MM.1S (cell line): ENCODE results near the gene GABARAPL2.

Experiments
- DNase-seq: peaks from one replicate; pipeline ENCODE4 v3.0.0-alpha.2; 2015
- H2AFZ ChIP-seq: fragments of 300-600 bp; sonication (generic); 2 replicates; pipeline ENCODE4 v1.6.0; 2016; ENCODE audit warnings: antibody characterized with exemption, low read length
- H3F3A ChIP-seq: fragments of 300-600 bp; sonication (generic); 2 replicates; pipeline ENCODE4 v1.6.1; 2016; ENCODE audit warnings: mild to moderate bottlenecking, antibody characterized with exemption, low read length, moderate library complexity, mixed read lengths; ENCODE audit not compliant: insufficient read depth
- H3K27ac ChIP-seq: fragments of 300-600 bp; sonication (generic); 2 replicates; pipeline ENCODE4 v1.5.1; 2016; ENCODE audit warnings: mild to moderate bottlenecking, low read length
- H3K27me3 ChIP-seq: fragments of 300-600 bp; sonication (generic); replicated peaks from 2 replicates; pipeline ENCODE4 v1.6.0; 2016; ENCODE audit warnings: low read length; ENCODE audit not compliant: insufficient read depth
- H3K36me3 ChIP-seq: fragments of 300-600 bp; sonication (generic); replicated peaks from 2 replicates; pipeline ENCODE4 v1.6.1; 2016; ENCODE audit warnings: mild to moderate bottlenecking, low read length, mixed read lengths; ENCODE audit not compliant: insufficient read depth
- H3K4me1 ChIP-seq: fragments of 300-600 bp; sonication (generic); 2 replicates; pipeline ENCODE4 v1.6.1; 2016; ENCODE audit warnings: low read length, mixed read lengths
- H3K4me2 ChIP-seq: fragments of 300-600 bp; sonication (generic); 2 replicates; pipeline ENCODE4 v1.6.0; 2016; ENCODE audit warnings: low read depth, low read length
- H3K4me3 ChIP-seq: fragments of 300-600 bp; sonication (generic); 2 replicates; pipeline ENCODE4 v1.5.1; 2016; ENCODE audit warnings: low read length, mixed read lengths
- H3K79me2 ChIP-seq: fragments of 300-600 bp; sonication (generic); 2 replicates; pipeline ENCODE4 v1.6.1; 2016; ENCODE audit warnings: mixed run types, low read length, mixed read lengths
- H3K9ac ChIP-seq: fragments of 300-600 bp; sonication (generic); 2 replicates; pipeline ENCODE4 v1.6.1; 2016; ENCODE audit warnings: low read length, mixed read lengths
- H3K9me2 ChIP-seq: fragments of 300-600 bp; sonication (generic); replicated peaks from 2 replicates; pipeline ENCODE4 v1.6.1; 2016; ENCODE audit warnings: mild to moderate bottlenecking, low read length, mixed read lengths; ENCODE audit not compliant: insufficient read depth
- H3K9me3 ChIP-seq: fragments of 300-600 bp; sonication (generic); replicated peaks from 2 replicates; pipeline ENCODE4 v1.6.1; 2016; ENCODE audit warnings: mild to moderate bottlenecking, low read length, mixed read lengths; ENCODE audit not compliant: insufficient read depth
- H4K20me1 ChIP-seq: fragments of 300-600 bp; sonication (generic); 2 replicates; pipeline ENCODE4 v1.6.1; 2016; ENCODE audit warnings: mild to moderate bottlenecking, low read length, moderate library complexity, mixed read lengths; ENCODE audit not compliant: insufficient read depth
- CTCF ChIP-seq: fragments of 300-600 bp; sonication (generic); IDR thresholded peaks from 2 replicates; pipeline ENCODE4 v1.5.1; 2016; ENCODE audit warnings: antibody characterized with exemption, low read length, mixed read lengths
- EZH2 ChIP-seq: fragments of 300-600 bp; sonication (generic); optimal IDR thresholded peaks from 2 replicates; pipeline ENCODE3; 2017; ENCODE audit warnings: low read depth, mild to moderate bottlenecking, antibody characterized with exemption, low read length, mixed read lengths
- EZH2phosphoT487 ChIP-seq: fragments of 300-600 bp; sonication (generic); IDR thresholded peaks from 2 replicates; pipeline ENCODE4 v1.6.1; 2018; ENCODE audit warnings: antibody characterized with exemption, low read length

The GABARAPL2 gene

GRCh38 chr16:75620326-75621169 lies 54.4 kb downstream of the GABARAPL2 start:
- Histone ChIP-seq H3F3A (peaks cover 3% of the 10 kb centered on the region; the same call in 1 of the 2 replicates), H3K9me2 (no peaks in the 10 kb centered on the region), H3K4me2 (no peak overlapping the region), H3K36me3 (no peaks in the 10 kb centered on the region), H3K27ac (no peak overlapping the region), H3K9me3 (no peaks in the 10 kb centered on the region), H3K4me1 (no peaks in the 10 kb centered on the region), H3K4me3 (no peak overlapping the region), H3K79me2 (peaks cover 5% of the 10 kb centered on the region), H2AFZ (no peak overlapping the region), H3K27me3 (no peaks in the 10 kb centered on the region), H3K9ac (no peak overlapping the region), H4K20me1 (no peaks in the 10 kb centered on the region)
- DNase-seq: no peak
- no peak for TF ChIP-seq CTCF
- TF ChIP-seq EZH2: no peak
- no peak for TF ChIP-seq EZH2phosphoT487

GRCh38 chr16:75621170-75621477 lies 54.9 kb downstream of the GABARAPL2 start:
- H3K4me1 ChIP-seq: no peaks in the 10 kb centered on the region
- peak; percentile 9 for DNase-seq
- peaks cover 5% of the 10 kb centered on the region for H3K79me2 ChIP-seq
- no peaks in the 10 kb centered on the region for H4K20me1 ChIP-seq
- peaks cover 3% of the 10 kb centered on the region; the same call in 1 of the 2 replicates for H3F3A ChIP-seq
- H3K36me3 ChIP-seq: no peaks in the 10 kb centered on the region
- peak; percentile 20; the same call in 1 of the 2 replicates for TF ChIP-seq CTCF
- no peak for TF ChIP-seq EZH2phosphoT487
- H3K27me3 ChIP-seq: no peaks in the 10 kb centered on the region
- H3K9ac ChIP-seq: no peak overlapping the region
- no peak overlapping the region for H2AFZ ChIP-seq
- no peak overlapping the region for H3K27ac ChIP-seq
- no peak overlapping the region for H3K4me3 ChIP-seq
- no peaks in the 10 kb centered on the region for H3K9me2 ChIP-seq
- no peak overlapping the region for H3K4me2 ChIP-seq
- no peaks in the 10 kb centered on the region for H3K9me3 ChIP-seq

- Histone ChIP-seq H3K4me3 (peak within 1 kb of the TSS; percentile 80), H3F3A (peaks cover 3% of the 10 kb centered on the region; the same call in 1 of the 2 replicates), H3K4me1 (no peaks in the 10 kb centered on the region), H3K27me3 (no peaks in the 10 kb centered on the region), H3K9me2 (no peaks in the 10 kb centered on the region), H3K4me2 (peak within 1 kb of the TSS; percentile 61), H3K27ac (peak within 1 kb of the TSS; percentile 55; the same call in 1 of the 2 replicates), H3K79me2 (peaks cover 5% of the 10 kb centered on the region), H4K20me1 (no peaks in the 10 kb centered on the region), H3K9ac (peak within 1 kb of the TSS; percentile 84), H3K9me3 (no peaks in the 10 kb centered on the region), H3K36me3 (no peaks in the 10 kb centered on the region), H2AFZ (peak within 1 kb of the TSS; percentile 48; the same call in 1 of the 2 replicates)
- TF ChIP-seq EZH2phosphoT487 (no peak), CTCF (no peak), EZH2 (no peak)
- DNase-seq: peak; percentile 94
These were observed 56.8 kb downstream of the GABARAPL2 start, which contains the start of gene ADAT1 for GRCh38 chr16:75622761-75623605. TSS of gene ADAT1 (minus strand) at chr16:75623281. CDS start at chr16:75620799, 2,482 bp downstream.
